Endothelial cell (in vitro differentiated cells): Measurements from ENCODE around the gene MAPKAPK2. TPM values are rescaled to one million over a fixed set of nuclear protein-coding genes. Genes with fewer than 3 reads are reported as not detected.
A peak's percentile ranks its signal among the peaks of the same experiment; 100 is the strongest.

ENCODE experiments used
- DNase-seq: peaks from one replicate; pipeline ENCODE4 v3.0.0; 2021; ENCODE audit warnings: low spot score
- H3K27ac Mint-ChIP-seq: one replicate; pipeline ENCODE4 v1.8.0; 2021; ENCODE audit warnings: mixed read lengths, inconsistent platforms; ENCODE audit not compliant: unreplicated experiment
- H3K27me3 Mint-ChIP-seq: one replicate; pipeline ENCODE4 v1.8.0; 2021; ENCODE audit warnings: mild to moderate bottlenecking, moderate library complexity, mixed read lengths, inconsistent platforms; ENCODE audit not compliant: unreplicated experiment
- H3K36me3 Mint-ChIP-seq: one replicate; pipeline ENCODE4 v1.8.0; 2021; ENCODE audit warnings: mild to moderate bottlenecking, low read depth, mixed read lengths, inconsistent platforms; ENCODE audit not compliant: unreplicated experiment
- H3K4me1 Mint-ChIP-seq: one replicate; pipeline ENCODE4 v1.8.0; 2021; ENCODE audit warnings: mild to moderate bottlenecking, mixed read lengths, inconsistent platforms; ENCODE audit not compliant: unreplicated experiment
- H3K4me3 Mint-ChIP-seq: one replicate; pipeline ENCODE4 v1.8.0; 2021; ENCODE audit warnings: mild to moderate bottlenecking, mixed read lengths, inconsistent platforms; ENCODE audit not compliant: unreplicated experiment
- H3K9me3 Mint-ChIP-seq: one replicate; pipeline ENCODE4 v1.8.0; 2021; ENCODE audit warnings: mixed read lengths, inconsistent platforms; ENCODE audit not compliant: unreplicated experiment
- total RNA-seq: library from RNA; stranded (reverse); fragmentation: NEBNext Ultra II Directional; extraction: Animal tissue kit (Norgen Biotek cat#: 25700); gene quantifications from one replicate; pipeline ENCODE4 v1.2.1, GENCODE V29; 2021; ENCODE audit not compliant: unreplicated experiment
- TF ChIP-seq, protein P1 (sequence below): fragments of 200-600 bp; sonication (generic); IDR thresholded peaks from one replicate; pipeline ENCODE4 v1.5.0; 2021; ENCODE audit warnings: antibody characterized with exemption; ENCODE audit not compliant: unreplicated experiment

Gene MAPKAPK2
- total RNA-seq, 1 donor from 2014 or later = 109 TPM

DNA sequence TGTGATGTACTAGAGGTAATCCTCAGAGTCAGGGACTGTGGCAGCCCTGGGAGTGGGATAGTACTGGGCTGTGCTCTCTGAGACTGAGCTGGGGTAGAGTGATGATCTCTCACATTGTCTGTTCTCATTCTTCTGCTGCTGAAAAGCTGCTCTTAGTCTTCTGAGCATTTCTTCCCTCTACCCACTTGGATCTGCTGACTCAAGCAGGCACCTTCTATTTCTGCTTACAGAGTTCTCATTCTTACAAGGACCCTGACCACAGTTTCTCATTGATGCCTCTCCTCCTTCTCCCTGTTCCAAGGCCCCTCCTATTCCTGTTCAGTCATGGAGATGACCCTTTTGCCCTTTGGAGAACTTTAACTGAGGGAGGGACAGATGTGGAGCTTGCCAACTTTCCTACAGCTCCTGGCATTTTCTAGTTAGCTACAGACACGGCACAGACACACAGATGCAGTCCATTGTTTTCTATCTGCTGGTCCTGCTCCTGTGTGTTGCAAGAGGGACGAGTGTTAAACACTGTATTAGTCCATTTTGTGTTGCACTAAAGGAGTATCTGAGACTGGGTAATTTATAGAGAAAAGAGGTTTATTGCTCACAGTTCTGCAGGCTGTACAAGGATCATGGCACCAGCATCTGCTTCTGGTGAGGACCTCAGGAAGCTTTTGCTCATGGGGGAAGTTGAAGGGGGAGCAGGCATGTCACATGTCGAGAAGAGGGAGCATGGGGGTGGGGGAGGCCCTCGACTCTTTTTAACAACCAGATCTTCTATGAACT, 12.3 kb downstream of the MAPKAPK2 start:
- Mint-ChIP-seq H3K4me3 (peak overlapping the region; percentile 23), H3K9me3 (no peaks in the 10 kb centered on the region), H3K27ac (no peak overlapping the region), H3K4me1 (peaks cover 54% of the 10 kb centered on the region), H3K27me3 (peaks cover 9% of the 10 kb centered on the region), H3K36me3 (peaks cover 27% of the 10 kb centered on the region)
- TF ChIP-seq, protein P1, sequence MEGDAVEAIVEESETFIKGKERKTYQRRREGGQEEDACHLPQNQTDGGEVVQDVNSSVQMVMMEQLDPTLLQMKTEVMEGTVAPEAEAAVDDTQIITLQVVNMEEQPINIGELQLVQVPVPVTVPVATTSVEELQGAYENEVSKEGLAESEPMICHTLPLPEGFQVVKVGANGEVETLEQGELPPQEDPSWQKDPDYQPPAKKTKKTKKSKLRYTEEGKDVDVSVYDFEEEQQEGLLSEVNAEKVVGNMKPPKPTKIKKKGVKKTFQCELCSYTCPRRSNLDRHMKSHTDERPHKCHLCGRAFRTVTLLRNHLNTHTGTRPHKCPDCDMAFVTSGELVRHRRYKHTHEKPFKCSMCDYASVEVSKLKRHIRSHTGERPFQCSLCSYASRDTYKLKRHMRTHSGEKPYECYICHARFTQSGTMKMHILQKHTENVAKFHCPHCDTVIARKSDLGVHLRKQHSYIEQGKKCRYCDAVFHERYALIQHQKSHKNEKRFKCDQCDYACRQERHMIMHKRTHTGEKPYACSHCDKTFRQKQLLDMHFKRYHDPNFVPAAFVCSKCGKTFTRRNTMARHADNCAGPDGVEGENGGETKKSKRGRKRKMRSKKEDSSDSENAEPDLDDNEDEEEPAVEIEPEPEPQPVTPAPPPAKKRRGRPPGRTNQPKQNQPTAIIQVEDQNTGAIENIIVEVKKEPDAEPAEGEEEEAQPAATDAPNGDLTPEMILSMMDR = no peak
- no peak for DNase-seq

DNA sequence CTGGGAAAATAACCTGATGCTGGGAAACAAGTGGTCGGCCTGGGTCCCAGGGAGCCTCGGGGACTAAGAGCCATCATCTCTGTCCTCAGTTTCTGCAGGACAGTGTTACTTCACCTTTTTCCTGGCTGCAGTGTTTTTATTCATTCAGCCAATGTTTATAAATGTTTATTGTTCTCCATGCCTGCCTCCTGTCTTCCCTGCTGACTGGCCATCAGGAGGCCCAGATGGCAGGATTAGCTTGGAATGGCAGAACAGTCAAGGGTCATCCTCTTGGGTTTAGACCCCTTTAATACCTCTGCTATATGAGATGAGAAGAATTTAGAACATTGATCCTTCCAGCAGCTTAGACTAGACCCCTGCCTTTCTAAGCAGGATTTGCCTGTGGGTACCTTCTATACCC, 13.3 kb downstream of the MAPKAPK2 start:
- TF ChIP-seq, protein P1 = no peak
- H3K4me1 Mint-ChIP-seq = peaks cover 47% of the 10 kb centered on the region
- H3K4me3 Mint-ChIP-seq = no peak overlapping the region
- no peak for DNase-seq
- H3K9me3 Mint-ChIP-seq = no peaks in the 10 kb centered on the region
- peaks cover 7% of the 10 kb centered on the region for H3K27me3 Mint-ChIP-seq
- H3K36me3 Mint-ChIP-seq = peaks cover 23% of the 10 kb centered on the region
- H3K27ac Mint-ChIP-seq = no peak overlapping the region

DNA sequence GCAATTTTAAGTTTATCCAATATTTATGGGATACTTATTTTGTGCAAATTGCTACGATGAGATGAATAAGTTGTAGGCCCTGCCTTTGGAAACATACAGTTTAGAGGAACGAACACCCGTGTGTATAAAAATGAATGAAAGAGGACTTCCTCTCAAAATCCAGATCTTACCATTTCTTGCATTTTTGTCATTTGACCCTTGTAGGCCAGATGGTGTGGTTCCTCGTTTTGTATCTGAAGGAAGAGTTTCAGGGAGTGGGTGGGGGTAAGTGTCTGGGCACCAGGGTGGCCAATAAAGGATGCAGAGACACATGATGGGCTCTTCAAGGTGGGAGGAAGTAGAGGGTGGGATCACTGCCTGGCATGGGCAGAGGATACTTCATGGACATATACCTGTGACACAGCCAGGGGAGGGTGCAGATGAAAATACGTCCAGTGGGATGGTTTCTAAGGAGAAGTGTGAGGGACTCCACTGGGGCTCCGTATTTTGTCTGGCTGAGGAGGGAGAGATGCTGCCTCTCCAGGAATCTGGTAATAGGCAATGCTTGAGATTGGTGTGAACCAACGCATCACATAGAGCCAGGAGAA, 14.4 kb downstream of the MAPKAPK2 start:
- TF ChIP-seq, protein P1 = no peak
- no peak overlapping the region for H3K4me3 Mint-ChIP-seq
- no peaks in the 10 kb centered on the region for H3K9me3 Mint-ChIP-seq
- H3K27ac Mint-ChIP-seq = peak overlapping the region; percentile 30
- H3K4me1 Mint-ChIP-seq = peaks cover 43% of the 10 kb centered on the region
- peaks cover 7% of the 10 kb centered on the region for H3K27me3 Mint-ChIP-seq
- DNase-seq = no peak
- peaks cover 20% of the 10 kb centered on the region for H3K36me3 Mint-ChIP-seq

DNA sequence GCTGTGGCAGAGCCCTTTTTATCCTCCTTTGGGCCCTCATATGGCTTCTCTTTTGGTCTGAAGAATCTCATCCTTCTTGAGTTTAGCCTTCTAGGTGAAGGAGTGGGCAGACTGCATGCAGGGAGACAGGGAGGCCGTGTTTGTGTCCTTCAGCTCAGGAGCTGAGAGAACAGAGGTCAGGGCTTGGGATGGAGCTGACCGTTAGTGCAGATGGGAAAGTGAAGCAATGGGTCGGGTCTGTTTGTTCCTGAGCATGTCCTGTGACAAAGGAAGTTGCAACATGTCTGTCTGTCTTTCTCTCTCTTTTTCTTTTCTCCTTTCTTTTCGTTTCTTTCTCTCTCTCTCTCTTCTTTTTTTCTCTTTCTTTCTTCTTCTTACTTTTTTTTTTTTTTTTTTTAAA, 14.9 kb downstream of the MAPKAPK2 start:
- Mint-ChIP-seq H3K27me3 (peaks cover 7% of the 10 kb centered on the region), H3K4me3 (no peak overlapping the region), H3K9me3 (no peaks in the 10 kb centered on the region), H3K36me3 (peaks cover 20% of the 10 kb centered on the region), H3K4me1 (peaks cover 48% of the 10 kb centered on the region), H3K27ac (peak overlapping the region; percentile 30)
- TF ChIP-seq, protein P1 = no peak
- DNase-seq = no peak

DNA sequence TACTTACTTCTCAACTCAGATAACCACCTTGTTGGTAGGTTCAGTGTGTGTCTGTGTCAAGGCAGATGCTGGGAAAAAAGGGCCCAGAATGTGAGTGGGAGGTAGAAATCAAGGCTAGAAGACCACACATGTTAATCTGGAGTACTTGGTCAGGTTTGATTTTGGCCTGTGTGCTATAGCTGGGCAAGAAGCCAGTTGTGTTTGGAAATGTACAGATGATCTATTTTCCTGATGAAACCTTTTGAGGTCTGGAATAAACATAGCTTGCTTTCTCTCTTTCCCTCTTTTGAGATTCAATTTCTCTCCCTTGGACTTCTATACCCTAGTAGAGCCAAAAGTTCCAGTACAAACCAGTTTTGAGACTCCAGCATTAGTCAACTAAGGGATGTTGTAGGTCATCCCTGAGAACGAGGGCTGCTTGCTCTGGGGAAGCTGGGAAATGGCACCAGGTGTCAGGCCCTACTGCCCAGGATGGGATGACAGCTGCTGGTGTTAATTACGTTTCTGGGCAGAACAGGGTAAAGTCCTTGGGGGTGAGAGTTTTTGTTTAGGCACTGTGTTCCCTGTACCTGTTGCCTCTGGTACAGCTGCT, 15.8 kb downstream of the MAPKAPK2 start:
- no peak for DNase-seq
- H3K4me1 Mint-ChIP-seq = peaks cover 53% of the 10 kb centered on the region
- no peak overlapping the region for H3K4me3 Mint-ChIP-seq
- peaks cover 7% of the 10 kb centered on the region for H3K27me3 Mint-ChIP-seq
- H3K36me3 Mint-ChIP-seq = peaks cover 17% of the 10 kb centered on the region
- H3K9me3 Mint-ChIP-seq = no peaks in the 10 kb centered on the region
- H3K27ac Mint-ChIP-seq = no peak overlapping the region
- TF ChIP-seq, protein P1 = no peak
